Hematopoietic multipotent progenitor cell (in vitro differentiated cells): ENCODE measurements around the gene CEND1. TPM values are rescaled to one million over a fixed set of nuclear protein-coding genes. Genes with fewer than 3 reads are reported as not detected.
A peak's percentile ranks its signal among the peaks of the same experiment; 100 is the strongest.
"Not testable (repeated sequence)": the region's sequence is repeated elsewhere in the genome, so short reads cannot be mapped to it uniquely, and the experiment has no call there.

ENCODE experiments used
- DNase-seq, 3 donors: peaks; one replicate each; pipeline ENCODE4 v3.0.0-alpha.2; 2011 to 2015; ENCODE audit warnings: low read depth in 2 of 3, low spot score in 2 of 3
- total RNA-seq: library from RNA; depleted of rRNA; stranded (reverse); fragments of >200 nt; gene quantifications from one replicate; pipeline ENCODE4 v1.2.3, GENCODE V29; 2012

The CEND1 gene
- total RNA-seq, 1 donor: not detected

GRCh38 chr11:765025-765801 is 24.7 kb downstream of the CEND1 start:
- peak; percentile 39 to 86 (median 81) for DNase-seq

- DNase-seq: no peak
Observed at GRCh38 chr11:764322-765024, 25.4 kb downstream of the CEND1 start.

- no peak for DNase-seq
Observed at GRCh38 chr11:763549-764321, 26.2 kb downstream of the CEND1 start.

GRCh38 chr11:763073-763463 is 26.8 kb downstream of the CEND1 start:
- no peak for DNase-seq

- DNase-seq: peak in 2 of 3 donors; percentile 58 to 70
Observed at GRCh38 chr11:762421-763072, 27.3 kb downstream of the CEND1 start.

GRCh38 chr11:761526-762108 is 28.3 kb downstream of the CEND1 start:
- DNase-seq: no peak

- DNase-seq: no peak
Observed at GRCh38 chr11:760236-760635, 29.7 kb downstream of the CEND1 start.

- no peak for DNase-seq
Observed at GRCh38 chr11:749731-750130, 40.2 kb downstream of the CEND1 start.

GRCh38 chr11:748007-748359 is 41.9 kb downstream of the CEND1 start:
- DNase-seq: no peak

- DNase-seq: peak; percentile 59 to 91 (median 89)
Observed at GRCh38 chr11:747158-748006, 42.5 kb downstream of the CEND1 start, which contains the start of gene TALDO1. TALDO1 (plus strand) TSS chr11:747464; CDS start chr11:747482, 18 bp downstream.

GRCh38 chr11:746289-747157 is 43.4 kb downstream of the CEND1 start:
- peak in 1 of 3 donors; percentile 32 for DNase-seq

- DNase-seq: peak in 1 of 3 donors; percentile 47
Observed at GRCh38 chr11:745428-745827, 44.5 kb downstream of the CEND1 start.

- DNase-seq: no peak
Observed at GRCh38 chr11:742571-743201, 47.2 kb downstream of the CEND1 start.

- no peak for DNase-seq
Observed at GRCh38 chr11:742156-742546, 47.7 kb downstream of the CEND1 start.

- DNase-seq: not testable (repeated sequence)
Observed at GRCh38 chr11:737899-738298, 52.0 kb downstream of the CEND1 start.

- no peak for DNase-seq
Observed at GRCh38 chr11:737366-737765, 52.5 kb downstream of the CEND1 start.
